Activated naive CD4-positive, alpha-beta T cell treated with anti-CD3 and anti-CD28 coated beads, Interleukin-2, amount 50 U/mL, for 24 hours (primary cell): Measurements from ENCODE around the gene KNDC1.

Source experiments
- H3K27ac Mint-ChIP-seq: one replicate; pipeline ENCODE4 v1.8.0; 2021; ENCODE audit warnings: mild to moderate bottlenecking, mixed read lengths
- H3K27me3 Mint-ChIP-seq: one replicate; pipeline ENCODE4 v1.8.0; 2021; ENCODE audit warnings: mixed read lengths
- H3K36me3 Mint-ChIP-seq: one replicate; pipeline ENCODE4 v1.8.0; 2021; ENCODE audit warnings: mixed read lengths
- H3K4me1 Mint-ChIP-seq: one replicate; pipeline ENCODE4 v1.8.0; 2021; ENCODE audit warnings: mixed read lengths
- H3K4me3 Mint-ChIP-seq: one replicate; pipeline ENCODE4 v1.8.0; 2021; ENCODE audit warnings: mild to moderate bottlenecking, mixed read lengths
- H3K9me3 Mint-ChIP-seq: one replicate; pipeline ENCODE4 v1.8.0; 2021; ENCODE audit warnings: mixed read lengths

The KNDC1 gene

GRCh38 chr10:133122171-133122935, 37.7 kb upstream of the KNDC1 start:
- no peak overlapping the region for H3K4me3 Mint-ChIP-seq

GRCh38 chr10:133123050-133123745, 36.8 kb upstream of the KNDC1 start:
- peaks cover 3% of the 10 kb centered on the region for H3K27me3 Mint-ChIP-seq
- no peaks in the 10 kb centered on the region for H3K9me3 Mint-ChIP-seq
- H3K27ac Mint-ChIP-seq = peak overlapping the region; percentile 24
- H3K4me3 Mint-ChIP-seq = peak overlapping the region; percentile 49
- H3K36me3 Mint-ChIP-seq = no peaks in the 10 kb centered on the region
- peaks cover 4% of the 10 kb centered on the region for H3K4me1 Mint-ChIP-seq

More at GRCh38 chr10:133122171-133122935, 37.7 kb upstream of the KNDC1 start:
- Mint-ChIP-seq H3K4me1 (peaks cover 4% of the 10 kb centered on the region), H3K27me3 (peaks cover 3% of the 10 kb centered on the region), H3K36me3 (no peaks in the 10 kb centered on the region), H3K9me3 (no peaks in the 10 kb centered on the region), H3K27ac (no peak overlapping the region)

GRCh38 chr10:133123746-133124356, 36.2 kb upstream of the KNDC1 start:
- H3K4me3 Mint-ChIP-seq = no peak overlapping the region
- H3K4me1 Mint-ChIP-seq = peaks cover 4% of the 10 kb centered on the region
- H3K27ac Mint-ChIP-seq = no peak overlapping the region
- H3K27me3 Mint-ChIP-seq = peaks cover 3% of the 10 kb centered on the region
- H3K36me3 Mint-ChIP-seq = no peaks in the 10 kb centered on the region
- H3K9me3 Mint-ChIP-seq = no peaks in the 10 kb centered on the region

GRCh38 chr10:133124357-133125211, 35.4 kb upstream of the KNDC1 start:
- H3K36me3 Mint-ChIP-seq = no peaks in the 10 kb centered on the region
- H3K4me3 Mint-ChIP-seq = no peak overlapping the region
- H3K27ac Mint-ChIP-seq = no peak overlapping the region
- H3K27me3 Mint-ChIP-seq = peaks cover 3% of the 10 kb centered on the region
- no peaks in the 10 kb centered on the region for H3K9me3 Mint-ChIP-seq
- peaks cover 4% of the 10 kb centered on the region for H3K4me1 Mint-ChIP-seq

GRCh38 chr10:133125901-133126300, 34.1 kb upstream of the KNDC1 start:
- Mint-ChIP-seq H3K4me3 (no peak overlapping the region), H3K36me3 (no peaks in the 10 kb centered on the region)

GRCh38 chr10:133126431-133127290, 33.4 kb upstream of the KNDC1 start:
- no peaks in the 10 kb centered on the region for H3K9me3 Mint-ChIP-seq
- H3K27me3 Mint-ChIP-seq = peaks cover 2% of the 10 kb centered on the region
- no peaks in the 10 kb centered on the region for H3K36me3 Mint-ChIP-seq
- H3K27ac Mint-ChIP-seq = no peak overlapping the region
- H3K4me1 Mint-ChIP-seq = peaks cover 4% of the 10 kb centered on the region
- H3K4me3 Mint-ChIP-seq = no peak overlapping the region

More at GRCh38 chr10:133125901-133126300, 34.1 kb upstream of the KNDC1 start:
- Mint-ChIP-seq H3K27ac (no peak overlapping the region), H3K4me1 (peaks cover 4% of the 10 kb centered on the region), H3K9me3 (no peaks in the 10 kb centered on the region), H3K27me3 (peaks cover 2% of the 10 kb centered on the region)

GRCh38 chr10:133127291-133128125, 32.5 kb upstream of the KNDC1 start:
- Mint-ChIP-seq H3K27ac (no peak overlapping the region), H3K9me3 (no peaks in the 10 kb centered on the region), H3K4me1 (peaks cover 4% of the 10 kb centered on the region), H3K36me3 (no peaks in the 10 kb centered on the region), H3K27me3 (peaks cover 2% of the 10 kb centered on the region), H3K4me3 (no peak overlapping the region)

GRCh38 chr10:133128126-133129070, 31.6 kb upstream of the KNDC1 start:
- Mint-ChIP-seq H3K9me3 (no peaks in the 10 kb centered on the region), H3K36me3 (no peaks in the 10 kb centered on the region), H3K27ac (no peak overlapping the region), H3K27me3 (peaks cover 2% of the 10 kb centered on the region), H3K4me1 (peaks cover 4% of the 10 kb centered on the region), H3K4me3 (no peak overlapping the region)

GRCh38 chr10:133129071-133129858, 30.8 kb upstream of the KNDC1 start:
- H3K27me3 Mint-ChIP-seq = peaks cover 2% of the 10 kb centered on the region
- H3K27ac Mint-ChIP-seq = no peak overlapping the region
- peaks cover 4% of the 10 kb centered on the region for H3K4me1 Mint-ChIP-seq
- no peaks in the 10 kb centered on the region for H3K9me3 Mint-ChIP-seq
- H3K36me3 Mint-ChIP-seq = no peaks in the 10 kb centered on the region
- no peak overlapping the region for H3K4me3 Mint-ChIP-seq

- H3K27me3 Mint-ChIP-seq = peaks cover under 1% of the 10 kb centered on the region
- H3K9me3 Mint-ChIP-seq = no peaks in the 10 kb centered on the region
- no peak overlapping the region for H3K4me3 Mint-ChIP-seq
- H3K4me1 Mint-ChIP-seq = peaks cover 1% of the 10 kb centered on the region
- H3K36me3 Mint-ChIP-seq = no peaks in the 10 kb centered on the region
- H3K27ac Mint-ChIP-seq = no peak overlapping the region
Observed at GRCh38 chr10:133129859-133130495, 30.0 kb upstream of the KNDC1 start.

GRCh38 chr10:133130602-133131001, 29.4 kb upstream of the KNDC1 start:
- Mint-ChIP-seq H3K27me3 (no peaks in the 10 kb centered on the region), H3K27ac (no peak overlapping the region), H3K4me3 (no peak overlapping the region), H3K36me3 (no peaks in the 10 kb centered on the region), H3K4me1 (no peaks in the 10 kb centered on the region), H3K9me3 (no peaks in the 10 kb centered on the region)

- no peak overlapping the region for H3K27ac Mint-ChIP-seq
- H3K36me3 Mint-ChIP-seq = no peaks in the 10 kb centered on the region
- no peak overlapping the region for H3K4me3 Mint-ChIP-seq
- no peaks in the 10 kb centered on the region for H3K9me3 Mint-ChIP-seq
- H3K4me1 Mint-ChIP-seq = no peaks in the 10 kb centered on the region
- no peaks in the 10 kb centered on the region for H3K27me3 Mint-ChIP-seq
Observed at GRCh38 chr10:133131053-133131452, 29.0 kb upstream of the KNDC1 start.
